Measurements from ENCODE around the gene ARHGEF12.

The ARHGEF12 gene

GRCh38 chr11:120424970-120425332 lies 88.7 kb downstream of the ARHGEF12 start:
- H3K9me3 ChIP-seq = no peaks in the 10 kb centered on the region
- TF ChIP-seq CTCF (IDR thresholded peaks at IDR 0.05) = no peak

GRCh38 chr11:120425527-120425926 lies 89.3 kb downstream of the ARHGEF12 start:
- Histone ChIP-seq H3K9me3 (no peaks in the 10 kb centered on the region), H3K27ac (no peak overlapping the region), H3K4me1 (ENCODE audit: control insufficient read depth in 1 of 2, insufficient read depth in 1 of 2, low read depth in 1 of 2, low read length in 1 of 2) (no peaks in the 10 kb centered on the region), H3K27me3 (no peaks in the 10 kb centered on the region), H3K36me3 (no peaks in the 10 kb centered on the region), H3K4me3 (ENCODE audit: low read depth in 1 of 2, low read length in 1 of 2) (no peak overlapping the region)
- TF ChIP-seq CTCF (IDR thresholded peaks at IDR 0.05) = no peak

More at GRCh38 chr11:120424970-120425332, 88.7 kb downstream of the ARHGEF12 start:
- Histone ChIP-seq H3K27me3 (no peaks in the 10 kb centered on the region), H3K4me1 (ENCODE audit: control insufficient read depth in 1 of 2, insufficient read depth in 1 of 2, low read depth in 1 of 2, low read length in 1 of 2) (no peaks in the 10 kb centered on the region), H3K27ac (no peak overlapping the region), H3K36me3 (no peaks in the 10 kb centered on the region), H3K4me3 (ENCODE audit: low read depth in 1 of 2, low read length in 1 of 2) (no peak overlapping the region)

- no peaks in the 10 kb centered on the region for H3K9me3 ChIP-seq
- H3K27me3 ChIP-seq = no peaks in the 10 kb centered on the region
- no peaks in the 10 kb centered on the region for H3K36me3 ChIP-seq
- H3K4me1 ChIP-seq (ENCODE audit: control insufficient read depth in 1 of 2, insufficient read depth in 1 of 2, low read depth in 1 of 2, low read length in 1 of 2) = no peaks in the 10 kb centered on the region
- H3K4me3 ChIP-seq (ENCODE audit: low read depth in 1 of 2, low read length in 1 of 2) = no peak overlapping the region
- TF ChIP-seq CTCF (IDR thresholded peaks at IDR 0.05) = no peak
- no peak overlapping the region for H3K27ac ChIP-seq
Measured at GRCh38 chr11:120430146-120430545, 93.9 kb downstream of the ARHGEF12 start.

GRCh38 chr11:120431633-120432032 lies 95.4 kb downstream of the ARHGEF12 start:
- H3K9me3 ChIP-seq = no peaks in the 10 kb centered on the region
- no peaks in the 10 kb centered on the region for H3K36me3 ChIP-seq
- H3K27me3 ChIP-seq = peaks cover 5% of the 10 kb centered on the region
- no peak overlapping the region for H3K27ac ChIP-seq
- H3K4me1 ChIP-seq (ENCODE audit: control insufficient read depth in 1 of 2, insufficient read depth in 1 of 2, low read depth in 1 of 2, low read length in 1 of 2) = no peaks in the 10 kb centered on the region
- no peak for TF ChIP-seq CTCF (IDR thresholded peaks at IDR 0.05)
- H3K4me3 ChIP-seq (ENCODE audit: low read depth in 1 of 2, low read length in 1 of 2) = no peak overlapping the region

- H3K4me1 ChIP-seq (ENCODE audit: control insufficient read depth in 1 of 2, insufficient read depth in 1 of 2, low read depth in 1 of 2, low read length in 1 of 2) = no peaks in the 10 kb centered on the region
- H3K4me3 ChIP-seq (ENCODE audit: low read depth in 1 of 2, low read length in 1 of 2) = no peak overlapping the region
- no peaks in the 10 kb centered on the region for H3K9me3 ChIP-seq
- no peaks in the 10 kb centered on the region for H3K36me3 ChIP-seq
- H3K27ac ChIP-seq = no peak overlapping the region
- peaks cover 5% of the 10 kb centered on the region for H3K27me3 ChIP-seq
- TF ChIP-seq CTCF (IDR thresholded peaks at IDR 0.05) = no peak
Measured at GRCh38 chr11:120432056-120433018, 96.1 kb downstream of the ARHGEF12 start.
